Measurements from ENCODE around the gene PRCD. TPM values are rescaled to one million over a fixed set of nuclear protein-coding genes. Genes with fewer than 3 reads are reported as not detected.

Gene PRCD
- total RNA-seq, 5 donors from 2014 or later (not counting 1 experiment from before 2014, with no cell fraction given) = 0.66 to 1.3 (median 0.92) TPM

DNA sequence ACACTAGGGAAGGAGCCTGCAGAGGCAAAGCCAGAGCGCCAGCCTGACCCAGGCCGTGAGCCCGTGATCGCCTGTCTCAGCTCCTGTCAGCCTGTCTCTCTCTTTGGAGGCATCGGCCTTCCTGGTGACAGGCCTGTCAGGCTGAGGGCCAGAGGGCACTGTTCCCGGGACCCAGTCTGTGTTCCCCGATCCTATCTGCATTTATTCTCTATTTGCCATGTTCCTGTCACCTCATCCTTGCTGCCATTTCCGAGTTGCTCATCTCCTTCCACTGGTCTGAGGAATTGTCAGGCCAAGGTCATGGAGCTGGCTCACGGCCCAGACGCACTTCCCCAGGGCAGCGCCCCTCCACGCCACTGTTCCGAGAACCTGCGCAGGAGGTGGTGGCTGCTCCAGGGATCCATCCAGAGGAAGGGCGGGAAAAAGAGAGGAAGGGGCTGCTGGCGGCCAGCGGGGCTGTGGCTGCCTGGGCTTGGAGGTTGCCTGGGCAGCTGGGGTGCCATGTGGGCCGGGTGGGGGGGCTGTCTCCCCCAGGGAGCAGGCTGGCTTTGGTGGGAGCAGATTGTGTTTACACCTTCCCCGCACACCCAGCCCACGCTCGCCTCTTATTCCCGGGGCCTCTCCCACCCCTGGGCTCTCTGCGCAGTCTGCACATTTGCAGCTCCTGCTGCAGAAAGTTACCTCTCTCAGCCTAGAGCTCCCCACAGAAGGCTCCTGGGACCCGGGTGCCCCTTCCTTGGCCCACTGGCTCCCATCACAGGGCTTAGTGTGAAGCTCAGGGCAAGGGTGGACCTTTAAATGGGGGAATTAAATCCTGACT lies 4.9 kb downstream of the PRCD start:
- CTCF ChIA-PET = interaction anchor here (0.6 to 2.8 kb wide), 3 partner anchors 17 to 27 kb away, joined by 3 to 13 read pairs (median 5); no protein-coding TSS in a partner anchor

DNA sequence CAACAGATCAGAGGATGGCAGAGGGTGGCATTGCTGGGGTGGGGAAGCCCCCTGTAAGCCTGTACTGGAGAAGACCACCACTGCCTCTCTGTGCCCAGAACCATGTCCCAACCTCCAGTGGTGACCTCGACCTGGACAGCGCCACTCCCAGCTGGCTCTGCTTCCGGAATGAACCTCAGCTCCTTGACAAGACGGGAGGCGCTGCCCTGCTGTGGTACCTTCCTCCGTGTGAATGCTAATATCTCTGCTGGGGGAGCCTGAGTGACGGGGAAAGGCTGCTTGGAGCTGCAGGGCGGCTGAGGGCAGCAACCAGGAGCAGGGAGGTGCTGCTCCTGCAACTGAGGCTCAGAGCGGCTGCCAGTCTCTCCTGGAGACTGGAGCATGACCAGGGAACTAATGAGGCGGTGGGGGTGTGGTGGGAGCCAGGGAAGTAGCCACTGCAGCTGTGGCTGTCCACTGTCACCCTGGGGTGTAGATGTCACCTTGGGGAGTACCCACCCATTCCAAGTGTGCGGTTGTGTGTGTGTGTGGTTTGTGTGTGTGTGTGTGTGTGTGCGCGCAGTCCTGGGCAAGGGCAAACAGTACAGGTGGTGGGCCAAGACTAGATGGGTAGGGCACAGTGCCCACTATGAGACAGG lies 6.2 kb downstream of the PRCD start:
- peaks cover 0 to 3% (median 0%) of the 10 kb centered on the region in 3 donors for H3K4me1 Mint-ChIP-seq
- POLR2A ChIA-PET = no interaction called here
- DNase-seq (no peak), ATAC-seq (replicated peaks in 1 of 4) (no peak)
- WGBS (ENCODE audit: insufficient coverage) = 84% methylated on average over 12 of the region's 13 CpGs
- no peaks in the 10 kb centered on the region for H3K9me3 ChIP-seq
- H3K27ac Mint-ChIP-seq = no peak overlapping the region
- H3K27ac ChIP-seq (ENCODE audit: low read length) = no peak overlapping the region
- H3K4me3 Mint-ChIP-seq = no peak overlapping the region
- H3K36me3 Mint-ChIP-seq = no peaks in the 10 kb centered on the region
- H3K4me1 ChIP-seq (ENCODE audit: control insufficient read depth in 1 of 2, extremely low read depth in 1 of 2, insufficient read depth in 2 of 2, low read length in 2 of 2) = peaks cover 0 to 7% of the 10 kb centered on the region in 2 experiments
- H3K36me3 ChIP-seq (ENCODE audit: control insufficient read depth in 2 of 2, extremely low read depth in 1 of 2, insufficient read depth in 1 of 2, low read length in 1 of 2) = no peaks in the 10 kb centered on the region
- no peak overlapping the region for H3K4me3 ChIP-seq (ENCODE audit: control insufficient read depth in 1 of 2, extremely low read depth in 1 of 2, low read length in 1 of 2)
- CTCF ChIA-PET = interaction anchor here (0.8 to 2.8 kb wide), 3 partner anchors 22 to 78 kb away, joined by 4 to 13 read pairs (median 10); no protein-coding TSS in a partner anchor
- H3K27me3 ChIP-seq (replicated peaks in 1 of 2; ENCODE audit: control insufficient read depth in 2 of 2, extremely low read depth in 1 of 2, insufficient read depth in 2 of 2, low read length in 1 of 2) = peaks cover 0 to 42% of the 10 kb centered on the region in 2 experiments
- H3K27me3 Mint-ChIP-seq = peaks cover 10 to 26% of the 10 kb centered on the region in 2 donors
- no peaks in the 10 kb centered on the region for H3K9me3 Mint-ChIP-seq

More for the DNA sequence above, 4.9 kb downstream of the PRCD start:
- H3K36me3 Mint-ChIP-seq = no peaks in the 10 kb centered on the region
- H3K4me3 Mint-ChIP-seq = no peak overlapping the region
- 80% methylated on average over 22 of the region's 24 CpGs for WGBS (ENCODE audit: insufficient coverage)
- H3K27ac Mint-ChIP-seq = no peak overlapping the region
- no peak overlapping the region for H3K27ac ChIP-seq (ENCODE audit: low read length)
- peaks cover 0 to 14% of the 10 kb centered on the region in 2 experiments for H3K4me1 ChIP-seq (ENCODE audit: control insufficient read depth in 1 of 2, extremely low read depth in 1 of 2, insufficient read depth in 2 of 2, low read length in 2 of 2)
- peaks cover 0 to 55% of the 10 kb centered on the region in 2 experiments for H3K27me3 ChIP-seq (replicated peaks in 1 of 2; ENCODE audit: control insufficient read depth in 2 of 2, extremely low read depth in 1 of 2, insufficient read depth in 2 of 2, low read length in 1 of 2)
- no peaks in the 10 kb centered on the region for H3K9me3 Mint-ChIP-seq
- ATAC-seq (replicated peaks in 1 of 4) (no peak), DNase-seq (no peak)
- no peaks in the 10 kb centered on the region for H3K9me3 ChIP-seq
- no peak overlapping the region for H3K4me3 ChIP-seq (ENCODE audit: control insufficient read depth in 1 of 2, extremely low read depth in 1 of 2, low read length in 1 of 2)
- POLR2A ChIA-PET = no interaction called here
- peaks cover 0 to 2% (median 0%) of the 10 kb centered on the region in 3 donors for H3K4me1 Mint-ChIP-seq
- H3K27me3 Mint-ChIP-seq = peaks cover 10 to 33% of the 10 kb centered on the region in 2 donors
- no peaks in the 10 kb centered on the region for H3K36me3 ChIP-seq (ENCODE audit: control insufficient read depth in 2 of 2, extremely low read depth in 1 of 2, insufficient read depth in 1 of 2, low read length in 1 of 2)

DNA sequence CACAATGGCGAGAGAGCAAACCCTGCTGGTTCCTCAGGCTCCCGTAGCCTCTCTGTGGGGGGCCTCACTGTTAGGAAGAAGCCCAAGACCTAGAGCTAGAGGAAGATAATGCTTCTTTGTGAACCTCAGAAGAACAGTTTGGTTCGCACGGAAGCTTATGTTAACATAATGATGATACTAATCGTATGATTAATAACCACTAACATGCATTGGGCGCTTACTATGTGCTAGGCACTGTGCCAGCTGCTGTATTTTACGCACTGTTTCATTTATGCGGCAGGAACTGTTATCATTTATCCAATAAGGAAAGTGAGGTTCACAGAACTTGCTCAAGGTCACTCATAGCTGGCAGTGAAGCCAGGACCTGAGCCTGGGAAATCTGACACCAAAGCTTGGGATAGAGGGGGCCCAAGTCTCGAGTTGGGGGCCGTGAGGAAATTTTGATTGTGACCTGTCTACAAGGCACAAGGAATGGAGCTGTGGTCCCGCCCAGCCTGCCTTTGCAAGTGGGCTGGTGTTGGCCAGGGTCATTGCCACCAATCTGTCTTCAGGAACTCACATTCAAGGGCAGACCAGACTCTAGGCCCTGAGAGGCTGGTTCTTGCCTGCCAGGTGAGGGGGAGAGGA lies 6.8 kb downstream of the PRCD start:
- no peak overlapping the region for H3K4me3 Mint-ChIP-seq
- H3K9me3 Mint-ChIP-seq = no peaks in the 10 kb centered on the region
- no peaks in the 10 kb centered on the region for H3K36me3 ChIP-seq (ENCODE audit: control insufficient read depth in 2 of 2, extremely low read depth in 1 of 2, insufficient read depth in 1 of 2, low read length in 1 of 2)
- peaks cover 7 to 23% of the 10 kb centered on the region in 2 donors for H3K27me3 Mint-ChIP-seq
- peaks cover 0 to 4% (median 0%) of the 10 kb centered on the region in 3 donors for H3K4me1 Mint-ChIP-seq
- ATAC-seq (replicated peaks in 1 of 4) (peak in 1 of 4 experiments; percentile 26), DNase-seq (no peak)
- CTCF ChIA-PET = interaction anchor here (0.6 to 2.8 kb wide), 6 partner anchors 23 to 596 kb away, joined by 3 to 13 read pairs (median 4); no protein-coding TSS in a partner anchor
- no peak overlapping the region for H3K27ac ChIP-seq (ENCODE audit: low read length)
- no peak overlapping the region for H3K27ac Mint-ChIP-seq
- WGBS (ENCODE audit: insufficient coverage) = 83% methylated on average over 9 of the region's 11 CpGs
- POLR2A ChIA-PET = no interaction called here
- H3K4me3 ChIP-seq (ENCODE audit: control insufficient read depth in 1 of 2, extremely low read depth in 1 of 2, low read length in 1 of 2) = no peak overlapping the region
- no peaks in the 10 kb centered on the region for H3K36me3 Mint-ChIP-seq
- peaks cover 0 to 38% of the 10 kb centered on the region in 2 experiments for H3K27me3 ChIP-seq (replicated peaks in 1 of 2; ENCODE audit: control insufficient read depth in 2 of 2, extremely low read depth in 1 of 2, insufficient read depth in 2 of 2, low read length in 1 of 2)
- H3K4me1 ChIP-seq (ENCODE audit: control insufficient read depth in 1 of 2, extremely low read depth in 1 of 2, insufficient read depth in 2 of 2, low read length in 2 of 2) = peaks cover 0 to 7% of the 10 kb centered on the region in 2 experiments
- H3K9me3 ChIP-seq = no peaks in the 10 kb centered on the region

DNA sequence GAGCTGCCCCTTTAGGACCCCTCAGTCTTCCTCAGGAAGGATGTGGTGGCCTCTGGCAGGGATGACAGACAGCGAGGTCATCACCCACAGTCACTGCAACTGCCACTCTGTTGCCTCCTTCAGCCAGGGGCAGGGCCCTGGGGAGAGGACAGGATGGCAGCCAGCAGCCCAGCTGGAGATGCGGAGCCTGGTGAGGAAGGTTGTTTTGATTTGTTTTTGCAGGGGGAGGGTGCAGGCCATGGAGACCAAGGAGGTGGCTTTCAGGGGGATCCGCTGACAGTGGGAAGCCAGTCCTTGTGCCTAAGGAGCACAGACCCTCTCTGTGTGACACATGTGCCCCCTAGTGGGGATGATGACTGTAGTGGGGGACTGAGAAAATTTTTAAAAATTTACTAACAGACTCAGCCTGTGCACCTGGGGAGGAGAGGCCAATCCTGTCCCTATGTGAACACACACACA lies 7.4 kb downstream of the PRCD start:
- Mint-ChIP-seq H3K36me3 (no peaks in the 10 kb centered on the region), H3K27me3 (peaks cover 6 to 17% of the 10 kb centered on the region in 2 donors), H3K27ac (no peak overlapping the region), H3K9me3 (no peaks in the 10 kb centered on the region), H3K4me3 (no peak overlapping the region), H3K4me1 (peaks cover 0 to 4% (median 0%) of the 10 kb centered on the region in 3 donors)
- Histone ChIP-seq H3K4me1 (ENCODE audit: control insufficient read depth in 1 of 2, extremely low read depth in 1 of 2, insufficient read depth in 2 of 2, low read length in 2 of 2) (peaks cover 0 to 7% of the 10 kb centered on the region in 2 experiments), H3K4me3 (ENCODE audit: control insufficient read depth in 1 of 2, extremely low read depth in 1 of 2, low read length in 1 of 2) (no peak overlapping the region), H3K27ac (ENCODE audit: low read length) (no peak overlapping the region), H3K27me3 (replicated peaks in 1 of 2; ENCODE audit: control insufficient read depth in 2 of 2, extremely low read depth in 1 of 2, insufficient read depth in 2 of 2, low read length in 1 of 2) (peaks cover 0 to 37% of the 10 kb centered on the region in 2 experiments), H3K9me3 (no peaks in the 10 kb centered on the region), H3K36me3 (ENCODE audit: control insufficient read depth in 2 of 2, extremely low read depth in 1 of 2, insufficient read depth in 1 of 2, low read length in 1 of 2) (no peaks in the 10 kb centered on the region)
- WGBS (ENCODE audit: insufficient coverage) = 30% methylated on average over 2 of the region's 3 CpGs
- POLR2A ChIA-PET = no interaction called here
- peak in 34 of 35 experiments; percentile 11 to 79 (median 54) for DNase-seq
- CTCF ChIA-PET = interaction anchor here (0.6 to 2.8 kb wide), 5 partner anchors 23 to 595 kb away, joined by 3 to 13 read pairs (median 4); no protein-coding TSS in a partner anchor
- peak; percentile 80 to 94 (median 87) for ATAC-seq (replicated peaks in 1 of 4)

DNA sequence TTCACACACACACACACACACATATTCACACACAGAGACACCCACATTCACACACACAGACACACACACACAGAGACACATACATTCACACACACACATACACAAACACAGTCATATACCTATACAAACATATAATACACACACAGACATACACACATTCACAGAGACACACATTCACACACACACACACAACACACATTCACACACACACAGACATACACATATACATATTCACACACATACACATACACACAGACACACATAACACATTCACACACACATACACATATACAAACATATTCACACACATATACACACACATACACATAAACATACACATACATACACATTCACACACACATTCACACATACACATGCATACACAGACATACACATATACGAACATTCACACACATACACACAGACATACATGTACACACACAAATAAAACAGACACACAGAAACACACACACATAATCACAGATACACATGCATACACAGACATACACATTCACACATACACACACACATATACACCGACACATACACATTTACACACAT lies 7.9 kb downstream of the PRCD start:
- Histone ChIP-seq H3K27ac (ENCODE audit: low read length) (no peak overlapping the region), H3K27me3 (replicated peaks in 1 of 2; ENCODE audit: control insufficient read depth in 2 of 2, extremely low read depth in 1 of 2, insufficient read depth in 2 of 2, low read length in 1 of 2) (peaks cover 0 to 32% of the 10 kb centered on the region in 2 experiments), H3K36me3 (ENCODE audit: control insufficient read depth in 2 of 2, extremely low read depth in 1 of 2, insufficient read depth in 1 of 2, low read length in 1 of 2) (no peaks in the 10 kb centered on the region), H3K9me3 (no peaks in the 10 kb centered on the region), H3K4me3 (ENCODE audit: control insufficient read depth in 1 of 2, extremely low read depth in 1 of 2, low read length in 1 of 2) (no peak overlapping the region), H3K4me1 (ENCODE audit: control insufficient read depth in 1 of 2, extremely low read depth in 1 of 2, insufficient read depth in 2 of 2, low read length in 2 of 2) (peaks cover 0 to 7% of the 10 kb centered on the region in 2 experiments)
- POLR2A ChIA-PET = no interaction called here
- Mint-ChIP-seq H3K4me3 (no peak overlapping the region), H3K27ac (no peak overlapping the region), H3K4me1 (peaks cover 0 to 4% (median 0%) of the 10 kb centered on the region in 3 donors), H3K9me3 (no peaks in the 10 kb centered on the region), H3K27me3 (peaks cover 6 to 13% of the 10 kb centered on the region in 2 donors), H3K36me3 (no peaks in the 10 kb centered on the region)
- 73% methylated on average over 1 of the region's 2 CpGs for WGBS (ENCODE audit: insufficient coverage)
- CTCF ChIA-PET = interaction anchor here in 1 of 2 donors (2.8 kb wide), 1 partner anchor 24 kb away, joined by 13 read pairs; no protein-coding TSS in a partner anchor
- DNase-seq (no peak), ATAC-seq (replicated peaks in 1 of 4) (no peak)

All from T-cell (primary cell).